H1 (cell line): ENCODE results near the gene LY6G6F. TPM values are rescaled to one million over a fixed set of nuclear protein-coding genes. Genes with fewer than 3 reads are reported as not detected.

Experiments used
- CTCF ChIA-PET: fragments of 300-600 bp; sonication (Branson Sonifier 250); formaldehyde crosslinking; loops from one replicate; lab custom pipeline; 2021; ENCODE audit not compliant: partially characterized antibody; lab: Charles Lee
- POLR2A ChIA-PET: fragments of 300-600 bp; sonication (Branson Sonifier 250); formaldehyde crosslinking; loops from one replicate; lab custom pipeline; 2021; ENCODE audit warnings: inconsistent platforms; ENCODE audit not compliant: partially characterized antibody; lab: Charles Lee
- DNase-seq, 2 experiments: peaks; one replicate each; pipeline versions ENCODE4 v3.0.0 to v3.0.0-alpha.2; 2010 to 2022; ENCODE audit warnings: low spot score in 2 of 2, low read depth in 1 of 2, mixed read lengths in 1 of 2
- FAIRE-seq: peaks from 2 replicates; lab custom pipeline; 2011; peaks lifted over from hg19 to GRCh38; lab: Jason Lieb, UNC
- H2AFZ ChIP-seq: 2 replicates; pipeline ENCODE4 v1.8.1; 2012; ENCODE audit warnings: low read length, inconsistent platforms
- H2AK5ac ChIP-seq: 2 replicates; pipeline ENCODE4 v1.6.1; 2013; ENCODE audit warnings: low read depth, low read length
- H2BK120ac ChIP-seq: replicated peaks from 2 replicates; pipeline ENCODE3; 2013; ENCODE audit warnings: low read depth, low read length, inconsistent platforms
- H2BK12ac ChIP-seq: 2 replicates; pipeline ENCODE4 v1.6.1; 2013; ENCODE audit warnings: low read depth, low read length
- H2BK15ac ChIP-seq: 2 replicates; pipeline ENCODE4 v1.6.1; 2013; ENCODE audit warnings: low read length
- H2BK20ac ChIP-seq: 2 replicates; pipeline ENCODE4 v1.6.1; 2013; ENCODE audit warnings: low read length
- H2BK5ac ChIP-seq: 2 replicates; pipeline ENCODE4 v1.6.1; 2013; ENCODE audit warnings: low read depth, low read length
- H3K14ac ChIP-seq: 2 replicates; pipeline ENCODE4 v1.6.1; 2013; ENCODE audit warnings: inconsistent platforms; ENCODE audit not compliant: insufficient read length
- H3K18ac ChIP-seq: 2 replicates; pipeline ENCODE4 v1.6.1; 2013; ENCODE audit warnings: low read length; ENCODE audit errors: extremely low read depth
- H3K23ac ChIP-seq: 2 replicates; pipeline ENCODE4 v1.6.1; 2013; ENCODE audit warnings: inconsistent platforms; ENCODE audit not compliant: insufficient read length
- H3K23me2 ChIP-seq: 2 replicates; pipeline ENCODE4 v1.6.1; 2013; ENCODE audit warnings: low read depth, low read length
- H3K27ac ChIP-seq: 2 replicates; pipeline ENCODE4 v1.6.1; 2011; ENCODE audit warnings: low read depth, low read length, inconsistent platforms
- H3K27me3 ChIP-seq, 4 experiments: replicated peaks in 1 of 4; 1 replicate in 1 of 4; 2 replicates in 3 of 4; pipeline versions ENCODE4 v1.6.1 to v1.8.1; 2011 to 2013; ENCODE audit warnings: low read length in 3 of 4, mild to moderate bottlenecking in 3 of 4, inconsistent platforms in 2 of 4, mixed read lengths in 2 of 4, moderate library complexity in 1 of 4; ENCODE audit not compliant: control insufficient read depth in 3 of 4, insufficient read depth in 3 of 4; ENCODE audit errors: extremely low read depth in 1 of 4
- H3K36me3 ChIP-seq, 4 experiments: 2 replicates each; pipeline versions ENCODE4 v1.6.1 to v1.8.1; 2011 to 2013; ENCODE audit warnings: mild to moderate bottlenecking in 4 of 4, low read length in 3 of 4, moderate library complexity in 2 of 4, control low read depth in 1 of 4, inconsistent platforms in 1 of 4; ENCODE audit not compliant: insufficient read depth in 4 of 4, control insufficient read depth in 2 of 4
- H3K4ac ChIP-seq: replicated peaks from 2 replicates; pipeline ENCODE3; 2013; ENCODE audit warnings: low read length, low read depth, mixed read lengths, inconsistent platforms; ENCODE audit not compliant: insufficient read length
- H3K4me1 ChIP-seq, 4 experiments: replicated peaks in 1 of 4; 1 replicate in 1 of 4; 2 replicates in 3 of 4; pipeline versions ENCODE4 v1.6.1 to v1.8.1; 2011 to 2013; ENCODE audit warnings: low read length in 3 of 4, inconsistent platforms in 2 of 4, mixed read lengths in 1 of 4; ENCODE audit not compliant: insufficient read depth in 4 of 4, control insufficient read depth in 3 of 4
- H3K4me2 ChIP-seq, 2 experiments: 2 replicates each; pipeline versions ENCODE4 v1.6.1 to v1.8.1; 2011 to 2013; ENCODE audit warnings: low read depth in 2 of 2, low read length in 2 of 2, control low read depth in 1 of 2, inconsistent platforms in 1 of 2, mild to moderate bottlenecking in 1 of 2; ENCODE audit not compliant: insufficient read depth in 1 of 2
- H3K4me3 ChIP-seq, 4 experiments: fragments of 200-600, 300-600 bp in 1 of 4; sonication (generic), shearing (Covaris generic), sonication (Bioruptor Twin) in 1 of 4; 2 replicates each; pipeline versions ENCODE4 v1.5.1 to v1.8.1; 2011 to 2016; ENCODE audit warnings: low read length in 4 of 4, low read depth in 3 of 4, control low read depth in 2 of 4, inconsistent platforms in 2 of 4, mild to moderate bottlenecking in 2 of 4, mixed read lengths in 1 of 4, moderate library complexity in 1 of 4; ENCODE audit not compliant: insufficient read depth in 2 of 4; ENCODE audit errors: extremely low read depth in 1 of 4
- H3K56ac ChIP-seq: replicated peaks from 2 replicates; pipeline ENCODE3; 2013; ENCODE audit warnings: low read depth, mild to moderate bottlenecking, mixed read lengths, low read length, inconsistent platforms; ENCODE audit not compliant: insufficient read length
- H3K79me1 ChIP-seq: 2 replicates; pipeline ENCODE4 v1.6.1; 2013; ENCODE audit warnings: low read depth, low read length, control low read depth
- H3K79me2 ChIP-seq, 2 experiments: 2 replicates each; pipeline versions ENCODE4 v1.6.1 to v1.8.1; 2012 to 2013; ENCODE audit warnings: low read length in 2 of 2, mild to moderate bottlenecking in 2 of 2, inconsistent platforms in 1 of 2; ENCODE audit not compliant: insufficient read depth in 2 of 2, control insufficient read depth in 1 of 2
- H3K9ac ChIP-seq, 4 experiments: replicated peaks in 1 of 4; 1 replicate in 1 of 4; 2 replicates in 3 of 4; pipeline versions ENCODE4 v1.6.1 to v1.8.1; 2011 to 2013; ENCODE audit warnings: low read depth in 3 of 4, low read length in 3 of 4, control low read depth in 2 of 4, mild to moderate bottlenecking in 2 of 4, moderate library complexity in 2 of 4, inconsistent platforms in 1 of 4; ENCODE audit errors: extremely low read depth in 1 of 4
- H3K9me3 ChIP-seq, 2 experiments: 2 replicates each; pipeline versions ENCODE4 v1.6.1 to v1.8.1; 2012 to 2013; ENCODE audit warnings: mild to moderate bottlenecking in 2 of 2, moderate library complexity in 2 of 2, control low read depth in 1 of 2, inconsistent platforms in 1 of 2, low read depth in 1 of 2, low read length in 1 of 2, mixed read lengths in 1 of 2; ENCODE audit not compliant: insufficient read depth in 2 of 2
- H4K20me1 ChIP-seq, 2 experiments: replicated peaks in 1 of 2; 2 replicates each; pipeline versions ENCODE3 to v1.8.1; 2011 to 2013; ENCODE audit warnings: inconsistent platforms in 2 of 2, low read length in 2 of 2, mild to moderate bottlenecking in 1 of 2; ENCODE audit not compliant: insufficient read depth in 2 of 2, control insufficient read depth in 1 of 2
- H4K5ac ChIP-seq: 2 replicates; pipeline ENCODE4 v1.6.1; 2013; ENCODE audit warnings: low read length, low read depth, mixed read lengths, inconsistent platforms; ENCODE audit not compliant: insufficient read length
- H4K8ac ChIP-seq: 2 replicates; pipeline ENCODE4 v1.8.0; 2013; ENCODE audit warnings: mild to moderate bottlenecking, moderate library complexity, low read length, inconsistent platforms; ENCODE audit not compliant: insufficient read depth; ENCODE audit errors: extremely low read depth
- H4K91ac ChIP-seq: replicated peaks from 2 replicates; pipeline ENCODE3; 2013; ENCODE audit warnings: low read length, mixed read lengths, inconsistent platforms; ENCODE audit not compliant: insufficient read length
- BRCA1 ChIP-seq: IDR thresholded peaks from 2 replicates; pipeline ENCODE4 v1.6.1; 2012; ENCODE audit warnings: low read depth, low read length, improper control_type of control experiment
- CHD2 ChIP-seq: IDR thresholded peaks from 2 replicates; pipeline ENCODE4 v1.6.1; 2012; ENCODE audit warnings: low read length, improper control_type of control experiment
- E2F6 ChIP-seq: IDR thresholded peaks from 2 replicates; pipeline ENCODE4 v1.6.1; 2012; ENCODE audit warnings: inconsistent platforms
- GABPA ChIP-seq: IDR thresholded peaks from 2 replicates; pipeline ENCODE4 v1.6.1; 2011; ENCODE audit warnings: mild to moderate bottlenecking, low read length, moderate library complexity, borderline replicate concordance; ENCODE audit not compliant: insufficient read depth
- HDAC6 ChIP-seq: IDR thresholded peaks from one replicate; pipeline ENCODE4 v1.7.1; 2012; ENCODE audit warnings: low read depth, mild to moderate bottlenecking, inconsistent platforms, low read length, moderate library complexity
- RNF2 ChIP-seq: fragments of 200-900, 300-1000 bp; sonication (generic); IDR thresholded peaks from 2 replicates; pipeline ENCODE4 v1.7.1; 2016; ENCODE audit warnings: borderline replicate concordance, low read depth, mild to moderate bottlenecking, antibody characterized with exemption, low read length; ENCODE audit not compliant: poor library complexity, severe bottlenecking; ENCODE audit errors: missing control alignments
- TAF1 ChIP-seq: IDR thresholded peaks from 2 replicates; pipeline ENCODE4 v1.6.1; 2011; ENCODE audit warnings: mild to moderate bottlenecking, low read depth, low read length
- WGBS, 2 experiments: shearing (Covaris generic) in 1 of 2; methylation state at CpG; one replicate each; pipeline versions ENCODE4 v1.1.6 to v1.1.7; 2013 to 2015; ENCODE audit warnings: low lambda C conversion rate in 2 of 2, mixed read lengths in 2 of 2, inconsistent platforms in 1 of 2, low coverage in 1 of 2, missing lambda C conversion rate in 1 of 2; ENCODE audit not compliant: insufficient replicate concordance in 2 of 2, insufficient coverage in 1 of 2, insufficient read length in 1 of 2; ENCODE audit errors: extremely low coverage in 1 of 2, missing lambda C conversion rate in 1 of 2; 5-methylcytosine and 5-hydroxymethylcytosine counted together
- polyA plus RNA-seq, 7 experiments: library from polyadenylated mRNA; depleted of rRNA in 3 of 7; stranded (reverse) in 5 of 7; unstranded in 2 of 7; fragments of >200 nt in 5 of 7; fragments of 200-250 nt in 2 of 7; gene quantifications; 1 replicate in 5 of 7; 2 replicates in 1 of 7; 4 replicates in 1 of 7; pipeline versions ENCODE4 v1.2.1 to v1.2.3, GENCODE V29; 2011 to 2013; ENCODE audit warnings: missing spikeins in 2 of 7, mixed read lengths in 2 of 7
- total RNA-seq: library from RNA; stranded (reverse); fragmentation: NEBNext Ultra II Directional; extraction: Animal tissue kit (Norgen Biotek cat#: 25700); gene quantifications from 2 replicates; pipeline ENCODE4 v1.2.1, GENCODE V29; 2021

Gene LY6G6F
- total and polyA plus RNA-seq, 2 of the 8 experiments (the other 6 are each of a cell fraction or from before 2014, with no cell fraction given), result not detected

GRCh38 chr6:31739639-31740396, 33.2 kb downstream of the LY6G6F start, which contains the start of gene MSH5:
TSS of gene MSH5 (plus strand) at chr6:31740005. CDS start at chr6:31740467, 462 bp downstream.
- no peaks in the 10 kb centered on the region for H3K79me1 ChIP-seq
- no peaks in the 10 kb centered on the region for H4K20me1 ChIP-seq
- H2BK12ac ChIP-seq, result peak within 1 kb of the TSS; percentile 88
- DNase-seq, result peak; percentile 98 to 99
- H2BK20ac ChIP-seq, result peak within 1 kb of the TSS; percentile 75; the same call in 1 of the 2 replicates
- H3K4ac ChIP-seq, result peak within 1 kb of the TSS; percentile 88
- H3K9ac ChIP-seq, result peak within 1 kb of the TSS; percentile 70 to 96 (median 92)
- peaks cover 19% of the 10 kb centered on the region for H3K23me2 ChIP-seq
- peak within 1 kb of the TSS; percentile 75 for H4K91ac ChIP-seq
- H3K23ac ChIP-seq, result no peak within 1 kb of the TSS
- H3K56ac ChIP-seq, result peak within 1 kb of the TSS; percentile 80
- H3K27me3 ChIP-seq, result no peaks in the 10 kb centered on the region
- no peak for FAIRE-seq
- H4K5ac ChIP-seq, result peak within 1 kb of the TSS; percentile 77
- no peaks in the 10 kb centered on the region; a peak in 1 of 4 replicates for H3K9me3 ChIP-seq
- H3K14ac ChIP-seq, result peak within 1 kb of the TSS; percentile 2
- ChIA-PET POLR2A (interaction anchor here (0.7 to 8.7 kb wide), 46 partner anchors 9 to 388 kb away, joined by 3 to 73 read pairs (median 8); partner anchors contain the start of genes ABHD16A, APOM, ATF6B and ATP6V1G2), CTCF (interaction anchor here (0.5 to 5.9 kb wide), 16 partner anchors 9 to 90 kb away, joined by 3 to 52 read pairs (median 5); partner anchors contain the start of genes ABHD16A, DDAH2, MPIG6B and VARS1)
- H2BK120ac ChIP-seq, result peak within 1 kb of the TSS; percentile 81
- H3K79me2 ChIP-seq, result peaks cover 0 to 17% of the 10 kb centered on the region in 2 experiments; a peak in 2 of 4 replicates
- H3K4me2 ChIP-seq, result peak within 1 kb of the TSS; percentile 86 to 99
- peak within 1 kb of the TSS; percentile 98 for H3K18ac ChIP-seq
- 4% methylated on average over 56 of the region's 58 CpGs; no CpG with 5 or more reads in 1 of the 2 experiments for WGBS, 2 experiments
- H2AK5ac ChIP-seq, result peak within 1 kb of the TSS; percentile 68
- H4K8ac ChIP-seq, result peak within 1 kb of the TSS; percentile 98; the same call in 1 of the 2 replicates
- H2BK15ac ChIP-seq, result peak within 1 kb of the TSS; percentile 93
- H2BK5ac ChIP-seq, result peak within 1 kb of the TSS; percentile 98
- H2AFZ ChIP-seq, result no peak within 1 kb of the TSS
- H3K4me3 ChIP-seq, result peak within 1 kb of the TSS; percentile 36 to 65 (median 47)
- peak within 1 kb of the TSS; percentile 92 for H3K27ac ChIP-seq
- peaks cover 16 to 22% (median 21%) of the 10 kb centered on the region in 4 experiments for H3K4me1 ChIP-seq
- H3K36me3 ChIP-seq, result peaks cover 0 to 12% (median 0%) of the 10 kb centered on the region in 4 experiments; a peak in 3 of 8 replicates
- peak; percentile 80; the same call in 1 of the 2 replicates for TF ChIP-seq CHD2
- peak; percentile 100 for TF ChIP-seq E2F6
- TF ChIP-seq BRCA1, result no peak
- TF ChIP-seq RNF2, result peak; percentile 27
- TF ChIP-seq TAF1, result peak; percentile 75; the same call in 1 of the 2 replicates
- no peak for TF ChIP-seq HDAC6
- TF ChIP-seq GABPA, result no peak
